Measurements from ENCODE around the gene PPP1R27.

Gene PPP1R27

GRCh38 chr17:81866440-81867169, 31.8 kb upstream of the PPP1R27 start:
- DNase-seq = peak in 1 of 2 experiments; percentile 38
- TF ChIP-seq GATA1 (IDR thresholded peaks at IDR 0.05; ENCODE audit: low read depth, low read length) (no peak), POLR2A (IDR thresholded peaks at IDR 0.05; ENCODE audit: low read length) (no peak)

- TF ChIP-seq GATA1 (IDR thresholded peaks at IDR 0.05; ENCODE audit: low read depth, low read length) (no peak), POLR2A (IDR thresholded peaks at IDR 0.05; ENCODE audit: low read length) (no peak)
- DNase-seq = no peak
These were observed 31.0 kb upstream of the PPP1R27 start for GRCh38 chr17:81865733-81866439.

- no peak for TF ChIP-seq GATA1 (IDR thresholded peaks at IDR 0.05; ENCODE audit: low read depth, low read length)
- no peak for TF ChIP-seq POLR2A (IDR thresholded peaks at IDR 0.05; ENCODE audit: low read length)
- DNase-seq = no peak
These were observed 30.5 kb upstream of the PPP1R27 start for GRCh38 chr17:81865358-81865732.

- no peak for DNase-seq
- TF ChIP-seq POLR2A (IDR thresholded peaks at IDR 0.05; ENCODE audit: low read length) (peak; percentile 19), GATA1 (IDR thresholded peaks at IDR 0.05; ENCODE audit: low read depth, low read length) (no peak)
These were observed 29.3 kb upstream of the PPP1R27 start for GRCh38 chr17:81863833-81864768.

GRCh38 chr17:81863123-81863675, 28.3 kb upstream of the PPP1R27 start:
- TF ChIP-seq POLR2A (IDR thresholded peaks at IDR 0.05; ENCODE audit: low read length) = no peak
- TF ChIP-seq GATA1 (IDR thresholded peaks at IDR 0.05; ENCODE audit: low read depth, low read length) = no peak

GRCh38 chr17:81860756-81861568, 26.1 kb upstream of the PPP1R27 start:
- TF ChIP-seq POLR2A (IDR thresholded peaks at IDR 0.05; ENCODE audit: low read length) (peak; percentile 84), GATA1 (IDR thresholded peaks at IDR 0.05; ENCODE audit: low read depth, low read length) (no peak)
- peak; percentile 100 for DNase-seq

More at GRCh38 chr17:81863123-81863675, 28.3 kb upstream of the PPP1R27 start:
- no peak for DNase-seq

- DNase-seq = peak in 1 of 2 experiments; percentile 71
- peak; percentile 61 for TF ChIP-seq POLR2A (IDR thresholded peaks at IDR 0.05; ENCODE audit: low read length)
- no peak for TF ChIP-seq GATA1 (IDR thresholded peaks at IDR 0.05; ENCODE audit: low read depth, low read length)
These were observed 25.3 kb upstream of the PPP1R27 start, which contains the start of gene P4HB for GRCh38 chr17:81859906-81860755. TSS of gene P4HB (minus strand) at chr17:81860535. CDS start at chr17:81860471, 64 bp downstream.

GRCh38 chr17:81858967-81859905, 24.4 kb upstream of the PPP1R27 start:
- peak; percentile 76 to 83 for DNase-seq
- peak; percentile 22 for TF ChIP-seq POLR2A (IDR thresholded peaks at IDR 0.05; ENCODE audit: low read length)
- no peak for TF ChIP-seq GATA1 (IDR thresholded peaks at IDR 0.05; ENCODE audit: low read depth, low read length)

- DNase-seq = no peak
These were observed 23.5 kb upstream of the PPP1R27 start for GRCh38 chr17:81858170-81858966.

More at GRCh38 chr17:81858170-81858966, 23.5 kb upstream of the PPP1R27 start:
- no peak for TF ChIP-seq POLR2A (IDR thresholded peaks at IDR 0.05; ENCODE audit: low read length)
